ENCODE data around the gene ARRDC4. TPM values are rescaled to one million over a fixed set of nuclear protein-coding genes. Genes with fewer than 3 reads are reported as not detected.

Gene ARRDC4
- total RNA-seq, 4 donors from 2014 or later: 35.9 to 188 (median 70.7) TPM

GRCh38 chr15:97953254-97953653, 7.2 kb upstream of the ARRDC4 start:
- Histone ChIP-seq H3K4me3 (no peak overlapping the region), H3K4me1 (peaks cover 0 to 13% (median 6%) of the 10 kb centered on the region in 4 donors), H3K27ac (no peak overlapping the region), H3K9me3 (no peaks in the 10 kb centered on the region), H3K36me3 (no peaks in the 10 kb centered on the region), H3K27me3 (no peaks in the 10 kb centered on the region)
- DNase-seq: no peak
- 86 to 87% methylated on average over 5 to 6 of the region's 6 CpGs for WGBS, 2 donors (ENCODE audit: low coverage in 1 of 2)
- intact Hi-C loops (cut with DNase I; ENCODE audit: low total_unique reads): no loop called here
- TF ChIP-seq POLR2AphosphoS5 (IDR thresholded peaks at IDR 0.05): no peak
- TF ChIP-seq EP300 (IDR thresholded peaks at IDR 0.05; ENCODE audit: low read depth): no peak
- no peak for TF ChIP-seq POLR2A (IDR thresholded peaks at IDR 0.05)
- TF ChIP-seq CTCF (IDR thresholded peaks at IDR 0.05): no peak
- in situ Hi-C loops (cut with MboI; ENCODE audit: low pct_ligation_motif_present in 1 of 4, low pct_unique_long_range_greater_than_20kb in 1 of 4, low sequenced_read_pairs in 3 of 4): no loop called here

GRCh38 chr15:97953748-97954147, 6.8 kb upstream of the ARRDC4 start:
- H3K9me3 ChIP-seq: no peaks in the 10 kb centered on the region
- DNase-seq: no peak
- no peak for TF ChIP-seq CTCF (IDR thresholded peaks at IDR 0.05)
- TF ChIP-seq POLR2AphosphoS5 (IDR thresholded peaks at IDR 0.05): no peak
- no peak for TF ChIP-seq POLR2A (IDR thresholded peaks at IDR 0.05)
- no peak for TF ChIP-seq EP300 (IDR thresholded peaks at IDR 0.05; ENCODE audit: low read depth)
- H3K27me3 ChIP-seq: no peaks in the 10 kb centered on the region
- no peaks in the 10 kb centered on the region for H3K36me3 ChIP-seq
- in situ Hi-C loops (cut with MboI; ENCODE audit: low pct_ligation_motif_present in 1 of 4, low pct_unique_long_range_greater_than_20kb in 1 of 4, low sequenced_read_pairs in 3 of 4): no loop called here
- 87 to 89% methylated on average over 8 of the region's 8 CpGs for WGBS, 2 donors (ENCODE audit: low coverage in 1 of 2)
- intact Hi-C loops (cut with DNase I; ENCODE audit: low total_unique reads): no loop called here
- H3K4me3 ChIP-seq: no peak overlapping the region
- H3K27ac ChIP-seq: no peak overlapping the region
- H3K4me1 ChIP-seq: peaks cover 0 to 13% (median 6%) of the 10 kb centered on the region in 4 donors

- intact Hi-C loops (cut with DNase I; ENCODE audit: low total_unique reads) (no loop called here), in situ Hi-C loops (cut with MboI; ENCODE audit: low pct_ligation_motif_present in 1 of 4, low pct_unique_long_range_greater_than_20kb in 1 of 4, low sequenced_read_pairs in 3 of 4) (no loop called here)
- DNase-seq: peak; percentile 50
- peak overlapping the region in 3 of 4 donors; percentile 37 to 57 (median 48) for H3K27ac ChIP-seq
- 41 to 50% methylated on average over 2 of the region's 2 CpGs for WGBS, 2 donors (ENCODE audit: low coverage in 1 of 2)
- H3K4me3 ChIP-seq: no peak overlapping the region
- H3K9me3 ChIP-seq: no peaks in the 10 kb centered on the region
- TF ChIP-seq POLR2AphosphoS5 (IDR thresholded peaks at IDR 0.05) (peak in 1 of 3 donors; percentile 9), CTCF (IDR thresholded peaks at IDR 0.05) (no peak)
- H3K27me3 ChIP-seq: no peaks in the 10 kb centered on the region
- no peaks in the 10 kb centered on the region for H3K36me3 ChIP-seq
- H3K4me1 ChIP-seq: peaks cover 3 to 20% (median 14%) of the 10 kb centered on the region in 4 donors
Observed at GRCh38 chr15:97955035-97955434, 5.5 kb upstream of the ARRDC4 start.

- in situ Hi-C loops (cut with MboI; ENCODE audit: low pct_ligation_motif_present in 1 of 4, low pct_unique_long_range_greater_than_20kb in 1 of 4, low sequenced_read_pairs in 3 of 4): no loop called here
- intact Hi-C loops (cut with DNase I; ENCODE audit: low total_unique reads): no loop called here
Observed at GRCh38 chr15:97955529-97955928, 5.0 kb upstream of the ARRDC4 start.

More at GRCh38 chr15:97955529-97955928, 5.0 kb upstream of the ARRDC4 start:
- 80 to 95% methylated on average over 4 of the region's 4 CpGs for WGBS, 2 donors (ENCODE audit: low coverage in 1 of 2)
- Histone ChIP-seq H3K27me3 (no peaks in the 10 kb centered on the region), H3K4me3 (no peak overlapping the region), H3K4me1 (peaks cover 3 to 20% (median 14%) of the 10 kb centered on the region in 4 donors), H3K9me3 (no peaks in the 10 kb centered on the region), H3K27ac (peak overlapping the region in 3 of 4 donors; percentile 37 to 57 (median 48)), H3K36me3 (no peaks in the 10 kb centered on the region)
- no peak for DNase-seq
- TF ChIP-seq POLR2A (IDR thresholded peaks at IDR 0.05): no peak

Measured in transverse colon (tissue), 4 donors.